GM21723 (cell line): ENCODE data around the gene KIF17.

Source experiments
- ATAC-seq: cut with Tn5 transposase; IDR thresholded peaks from one replicate; pipeline ENCODE4 v1.9.1; 2021; ENCODE audit warnings: mild to moderate bottlenecking, moderate library complexity; ENCODE audit not compliant: unreplicated experiment

Gene KIF17

GRCh38 chr1:20632386-20632785, 85.4 kb downstream of the KIF17 start:
- no peak for ATAC-seq

GRCh38 chr1:20630729-20631128, 87.1 kb downstream of the KIF17 start:
- no peak for ATAC-seq

GRCh38 chr1:20626524-20626923, 91.3 kb downstream of the KIF17 start:
- ATAC-seq = no peak

GRCh38 chr1:20626098-20626427, 91.7 kb downstream of the KIF17 start:
- no peak for ATAC-seq

GRCh38 chr1:20625176-20626097, 92.4 kb downstream of the KIF17 start:
- no peak for ATAC-seq

- ATAC-seq = no peak
These were observed 93.1 kb downstream of the KIF17 start for GRCh38 chr1:20624709-20625108.

GRCh38 chr1:20621012-20621411, 96.8 kb downstream of the KIF17 start:
- no peak for ATAC-seq

GRCh38 chr1:20619999-20620398, 97.8 kb downstream of the KIF17 start:
- ATAC-seq = no peak

- ATAC-seq = no peak
These were observed 99.3 kb downstream of the KIF17 start for GRCh38 chr1:20618550-20618949.

- ATAC-seq = no peak
These were observed 100.8 kb downstream of the KIF17 start for GRCh38 chr1:20616847-20617487.

GRCh38 chr1:20615946-20616846, 101.6 kb downstream of the KIF17 start:
- no peak for ATAC-seq

- no peak for ATAC-seq
These were observed 103.7 kb downstream of the KIF17 start for GRCh38 chr1:20614131-20614579.
